HG03575 (cell line): ENCODE measurements around the gene LDLR.
"Not testable (repeated sequence)": the region's sequence is repeated elsewhere in the genome, so short reads cannot be mapped to it uniquely, and the experiment has no call there.

ENCODE experiments used
- ATAC-seq: cut with Tn5 transposase; IDR thresholded peaks from one replicate; pipeline ENCODE4 v1.9.1; 2021; ENCODE audit not compliant: unreplicated experiment, insufficient number of reproducible peaks, low FRiP score; ENCODE audit errors: extremely low read depth

Gene LDLR

DNA sequence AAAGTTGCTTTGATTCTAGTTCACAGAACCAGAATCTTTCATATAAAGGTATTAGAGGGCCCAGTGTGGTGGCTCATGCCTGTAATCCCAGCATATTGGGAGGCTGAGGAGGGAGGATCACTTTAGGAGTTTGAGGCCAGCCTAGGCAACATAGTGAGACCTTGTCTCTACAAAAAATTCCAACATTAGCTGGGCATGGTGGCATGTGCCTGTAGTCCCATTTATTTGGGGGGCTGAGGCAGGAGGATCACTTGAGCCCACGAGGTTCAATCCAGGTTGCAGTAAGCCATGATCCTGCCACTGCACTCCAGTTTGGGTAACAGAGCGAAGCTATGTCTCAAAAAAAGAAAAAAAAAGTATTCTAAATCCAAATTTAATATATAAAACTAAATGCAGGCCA, 9.1 kb downstream of the LDLR start:
- ATAC-seq: no peak

DNA sequence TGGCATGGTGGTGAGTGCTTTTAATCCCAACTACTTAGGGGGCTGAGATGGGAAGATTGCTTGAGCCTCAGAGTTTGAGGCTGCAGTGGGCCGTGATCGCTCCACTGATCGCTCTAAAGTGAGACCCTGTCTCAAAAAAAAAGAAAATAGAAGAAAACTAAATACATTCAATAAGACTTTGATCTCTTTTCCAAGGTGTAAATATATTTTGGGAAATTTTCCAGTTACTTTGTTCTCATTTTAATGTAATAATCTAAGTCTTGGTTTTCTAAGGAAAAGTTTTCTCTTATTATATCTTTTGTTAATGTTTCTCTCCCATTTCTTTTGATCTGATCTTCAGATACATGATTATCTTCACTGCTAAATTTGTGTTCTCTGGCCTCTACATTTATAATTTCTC, 9.6 kb downstream of the LDLR start:
- ATAC-seq: no peak

- ATAC-seq: no peak
Observed at GRCh38 chr19:11100049-11100448, 10.8 kb downstream of the LDLR start.

GRCh38 chr19:11101057-11101456, 11.8 kb downstream of the LDLR start:
- no peak for ATAC-seq

- no peak for ATAC-seq
Observed at GRCh38 chr19:11102944-11103343, 13.7 kb downstream of the LDLR start.

DNA sequence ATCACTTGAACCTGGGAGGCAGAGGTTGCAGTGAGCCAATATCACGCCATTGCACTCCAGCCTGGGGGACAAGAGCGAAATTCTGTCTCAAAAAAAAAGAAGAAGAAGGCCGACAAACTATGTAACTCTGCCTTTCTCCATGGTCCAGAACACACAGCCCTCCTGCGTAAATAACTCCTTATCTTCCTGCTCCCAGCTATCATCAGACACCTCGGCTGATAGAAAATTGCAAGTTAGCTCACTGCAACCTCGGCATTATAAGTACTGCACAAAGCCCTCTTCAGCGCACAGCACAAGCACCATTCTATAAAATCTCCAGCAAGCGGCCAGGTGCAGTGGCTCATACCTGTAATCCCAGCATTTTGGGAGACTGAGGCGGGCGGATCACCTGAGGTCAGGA, 14.4 kb downstream of the LDLR start:
- not testable (repeated sequence) for ATAC-seq

DNA sequence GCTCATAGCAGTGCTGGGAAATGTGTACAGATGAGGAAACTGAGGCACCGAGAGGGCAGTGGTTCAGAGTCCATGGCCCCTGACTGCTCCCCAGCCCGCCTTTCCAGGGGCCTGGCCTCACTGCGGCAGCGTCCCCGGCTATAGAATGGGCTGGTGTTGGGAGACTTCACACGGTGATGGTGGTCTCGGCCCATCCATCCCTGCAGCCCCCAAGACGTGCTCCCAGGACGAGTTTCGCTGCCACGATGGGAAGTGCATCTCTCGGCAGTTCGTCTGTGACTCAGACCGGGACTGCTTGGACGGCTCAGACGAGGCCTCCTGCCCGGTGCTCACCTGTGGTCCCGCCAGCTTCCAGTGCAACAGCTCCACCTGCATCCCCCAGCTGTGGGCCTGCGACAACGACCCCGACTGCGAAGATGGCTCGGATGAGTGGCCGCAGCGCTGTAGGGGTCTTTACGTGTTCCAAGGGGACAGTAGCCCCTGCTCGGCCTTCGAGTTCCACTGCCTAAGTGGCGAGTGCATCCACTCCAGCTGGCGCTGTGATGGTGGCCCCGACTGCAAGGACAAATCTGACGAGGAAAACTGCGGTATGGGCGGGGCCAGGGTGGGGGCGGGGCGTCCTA, 15.9 kb downstream of the LDLR start:
- ATAC-seq: no peak

DNA sequence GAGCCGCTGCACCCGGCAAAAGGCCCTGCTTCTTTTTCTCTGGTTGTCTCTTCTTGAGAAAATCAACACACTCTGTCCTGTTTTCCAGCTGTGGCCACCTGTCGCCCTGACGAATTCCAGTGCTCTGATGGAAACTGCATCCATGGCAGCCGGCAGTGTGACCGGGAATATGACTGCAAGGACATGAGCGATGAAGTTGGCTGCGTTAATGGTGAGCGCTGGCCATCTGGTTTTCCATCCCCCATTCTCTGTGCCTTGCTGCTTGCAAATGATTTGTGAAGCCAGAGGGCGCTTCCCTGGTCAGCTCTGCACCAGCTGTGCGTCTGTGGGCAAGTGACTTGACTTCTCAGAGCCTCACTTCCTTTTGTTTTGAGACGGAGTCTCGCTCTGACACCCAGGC, 17.2 kb downstream of the LDLR start:
- no peak for ATAC-seq

DNA sequence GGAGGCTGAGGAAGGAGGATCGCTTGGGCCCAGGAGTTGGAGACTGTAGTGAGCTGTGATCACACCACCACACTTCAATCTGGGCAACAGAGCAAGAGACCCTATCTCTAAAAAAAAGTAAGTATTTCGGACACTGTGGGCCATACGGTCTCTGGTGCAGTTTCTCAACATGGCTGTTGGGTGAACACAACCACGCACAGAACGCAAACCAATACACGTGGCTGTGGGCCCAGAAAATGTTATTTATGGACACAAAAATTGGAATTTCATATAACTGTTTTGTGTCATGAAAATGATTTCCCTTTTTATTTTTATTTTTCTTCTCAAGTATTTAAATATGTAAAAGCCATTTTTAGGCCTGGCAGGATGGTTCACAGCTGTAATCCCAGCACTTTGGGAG, 19.5 kb downstream of the LDLR start:
- no peak for ATAC-seq

- ATAC-seq: no peak
Observed at GRCh38 chr19:11111117-11111770, 22.0 kb downstream of the LDLR start.

GRCh38 chr19:11111771-11112144, 22.5 kb downstream of the LDLR start:
- ATAC-seq: no peak

DNA sequence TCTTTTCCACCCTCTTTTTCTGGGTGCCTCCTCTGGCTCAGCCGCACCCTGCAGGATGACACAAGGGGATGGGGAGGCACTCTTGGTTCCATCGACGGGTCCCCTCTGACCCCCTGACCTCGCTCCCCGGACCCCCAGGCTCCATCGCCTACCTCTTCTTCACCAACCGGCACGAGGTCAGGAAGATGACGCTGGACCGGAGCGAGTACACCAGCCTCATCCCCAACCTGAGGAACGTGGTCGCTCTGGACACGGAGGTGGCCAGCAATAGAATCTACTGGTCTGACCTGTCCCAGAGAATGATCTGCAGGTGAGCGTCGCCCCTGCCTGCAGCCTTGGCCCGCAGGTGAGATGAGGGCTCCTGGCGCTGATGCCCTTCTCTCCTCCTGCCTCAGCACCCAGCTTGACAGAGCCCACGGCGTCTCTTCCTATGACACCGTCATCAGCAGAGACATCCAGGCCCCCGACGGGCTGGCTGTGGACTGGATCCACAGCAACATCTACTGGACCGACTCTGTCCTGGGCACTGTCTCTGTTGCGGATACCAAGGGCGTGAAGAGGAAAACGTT, 24.0 kb downstream of the LDLR start:
- no peak for ATAC-seq

DNA sequence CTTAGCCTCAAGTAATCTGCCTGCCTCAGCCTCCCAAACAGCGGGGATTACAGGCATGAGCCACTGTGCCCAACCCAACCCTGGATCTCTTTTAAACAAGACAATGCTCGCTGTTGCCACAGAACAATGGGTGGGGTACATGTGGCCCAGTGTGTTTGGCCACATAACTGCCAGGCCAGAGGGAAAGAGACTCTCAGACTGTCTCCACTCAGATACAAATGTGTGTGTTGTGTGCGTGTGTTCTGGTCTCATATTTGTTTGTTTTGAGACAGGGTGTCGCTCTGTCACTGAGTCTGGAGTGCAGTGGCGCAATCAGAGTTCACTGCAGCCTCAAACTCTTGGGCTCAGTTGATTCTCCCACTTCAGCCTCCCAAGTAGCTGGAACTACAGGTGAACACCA, 25.8 kb downstream of the LDLR start:
- no peak for ATAC-seq

DNA sequence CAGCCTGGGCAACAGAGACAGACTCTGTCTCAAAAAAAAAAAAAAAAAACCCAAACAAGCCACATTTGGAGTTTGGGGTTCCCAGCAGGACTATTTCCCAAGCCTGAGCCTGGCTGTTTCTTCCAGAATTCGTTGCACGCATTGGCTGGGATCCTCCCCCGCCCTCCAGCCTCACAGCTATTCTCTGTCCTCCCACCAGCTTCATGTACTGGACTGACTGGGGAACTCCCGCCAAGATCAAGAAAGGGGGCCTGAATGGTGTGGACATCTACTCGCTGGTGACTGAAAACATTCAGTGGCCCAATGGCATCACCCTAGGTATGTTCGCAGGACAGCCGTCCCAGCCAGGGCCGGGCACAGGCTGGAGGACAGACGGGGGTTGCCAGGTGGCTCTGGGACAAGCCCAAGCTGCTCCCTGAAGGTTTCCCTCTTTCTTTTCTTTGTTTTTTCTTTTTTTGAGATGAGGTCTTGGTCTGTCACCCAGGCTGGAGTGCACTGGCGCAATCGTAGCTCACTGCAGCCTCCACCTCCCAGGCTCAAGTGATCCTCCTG, 26.7 kb downstream of the LDLR start:
- no peak for ATAC-seq

GRCh38 chr19:11116507-11116906, 27.2 kb downstream of the LDLR start:
- no peak for ATAC-seq

DNA sequence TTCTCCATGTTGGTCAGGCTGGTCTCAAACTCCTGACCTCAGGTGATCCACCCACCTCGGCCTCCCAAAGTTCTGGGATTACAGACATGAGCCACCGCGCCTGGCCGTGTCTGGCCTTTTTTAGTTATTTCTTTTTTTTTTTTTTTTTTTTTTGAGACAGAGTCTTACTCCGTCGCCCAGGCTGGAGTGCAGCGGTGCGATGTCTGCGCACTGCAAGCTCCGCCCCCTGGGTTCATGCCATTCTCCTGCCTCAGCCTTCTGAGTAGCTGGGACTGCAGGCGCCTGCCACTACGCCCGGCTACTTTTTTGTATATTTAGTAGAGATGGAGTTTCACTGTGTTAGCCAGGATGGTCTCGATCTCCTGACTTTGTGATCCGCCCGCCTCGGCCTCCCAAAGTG, 32.7 kb downstream of the LDLR start:
- ATAC-seq: not testable (repeated sequence)

GRCh38 chr19:11123114-11123513, 33.9 kb downstream of the LDLR start:
- ATAC-seq: no peak

GRCh38 chr19:11124157-11124556, 34.9 kb downstream of the LDLR start:
- not testable (repeated sequence) for ATAC-seq

DNA sequence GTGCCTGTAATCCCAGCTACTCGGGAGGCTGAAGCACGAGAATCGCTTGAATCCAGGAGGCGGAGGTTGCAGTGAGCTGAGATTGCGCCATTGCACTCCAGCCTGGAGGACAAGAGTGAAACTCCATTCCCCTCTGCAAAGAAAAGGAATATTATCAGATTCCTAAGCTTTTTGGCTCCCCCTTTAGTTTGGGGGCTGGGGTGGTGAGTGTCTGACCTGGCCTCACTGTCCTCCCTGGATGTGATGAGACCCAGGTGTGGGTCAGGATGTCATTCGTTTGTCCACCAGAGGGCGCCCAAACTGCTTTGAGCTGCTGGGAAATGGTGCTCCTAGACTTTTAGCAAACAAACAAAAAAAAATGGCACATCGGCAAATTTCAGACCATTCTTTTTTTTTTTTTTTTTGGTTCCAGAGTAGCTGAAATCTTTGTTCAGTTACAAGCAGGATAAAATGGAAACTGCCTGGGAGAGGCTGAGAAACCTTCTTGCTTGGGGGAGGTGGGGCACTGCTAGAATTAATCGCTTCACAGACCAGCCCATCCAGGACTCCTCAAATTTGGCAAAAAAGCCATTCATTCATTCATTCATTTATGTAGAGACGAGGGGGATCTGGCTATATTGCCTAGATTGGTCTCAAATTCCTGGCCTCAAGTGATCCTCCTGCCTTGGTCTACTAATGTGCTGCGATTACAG, 36.9 kb downstream of the LDLR start:
- ATAC-seq: no peak

DNA sequence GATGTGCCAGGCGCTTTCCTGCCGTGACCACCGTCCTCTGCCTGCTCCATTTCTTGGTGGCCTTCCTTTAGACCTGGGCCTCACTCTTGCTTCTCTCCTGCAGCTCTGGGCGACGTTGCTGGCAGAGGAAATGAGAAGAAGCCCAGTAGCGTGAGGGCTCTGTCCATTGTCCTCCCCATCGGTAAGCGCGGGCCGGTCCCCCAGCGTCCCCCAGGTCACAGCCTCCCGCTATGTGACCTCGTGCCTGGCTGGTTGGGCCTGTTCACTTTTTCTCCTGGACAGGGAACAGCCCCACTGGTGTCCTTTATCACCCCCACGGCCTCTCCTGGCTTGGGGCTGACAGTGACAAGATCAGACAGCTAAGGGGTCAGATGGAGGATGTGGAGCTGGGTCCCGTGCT, 38.6 kb downstream of the LDLR start:
- ATAC-seq: no peak
